Measurements from ENCODE around the gene ESPN.

DNA sequence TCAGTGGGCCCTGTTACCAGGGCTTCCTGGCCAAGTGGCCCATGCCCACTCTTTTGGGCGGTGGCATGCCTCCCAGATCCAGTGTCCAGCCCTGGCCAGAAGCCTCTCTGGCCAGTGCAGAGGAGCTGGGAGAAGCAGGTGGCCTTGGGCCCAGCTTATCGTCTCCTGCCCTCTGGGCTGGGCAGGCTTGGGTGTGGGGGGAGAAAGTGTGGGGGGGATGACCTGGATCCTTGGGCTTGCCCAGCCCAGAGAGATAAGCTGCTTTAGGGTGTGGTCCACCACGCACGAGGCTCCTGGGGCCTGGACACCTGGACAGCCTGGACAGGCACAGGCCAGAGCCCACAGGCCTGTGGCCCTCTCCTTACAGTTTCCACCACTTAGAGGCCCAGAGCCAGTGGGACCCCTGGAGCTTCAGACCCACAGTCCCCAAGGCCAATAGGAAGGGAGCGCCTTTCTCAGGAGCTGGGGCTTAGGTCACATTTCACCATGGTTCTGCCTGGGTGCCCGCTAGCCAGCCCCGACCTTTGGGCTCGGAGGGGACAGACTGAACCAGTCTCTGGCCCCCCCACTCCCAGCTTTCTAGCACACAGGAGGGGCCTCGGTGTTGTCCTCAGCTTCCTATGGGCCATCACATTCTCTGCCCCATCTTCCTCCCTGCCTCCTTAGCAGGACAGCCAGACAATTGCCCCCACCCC is 1.8 kb downstream of the ESPN start:
- TF ChIP-seq TAF1 (IDR thresholded peaks at IDR 0.05; ENCODE audit: low read depth, low read length), result no peak
- TF ChIP-seq SPI1 (IDR thresholded peaks at IDR 0.05; ENCODE audit: low read depth, low read length), result no peak
- TF ChIP-seq POLR2A (IDR thresholded peaks at IDR 0.05; ENCODE audit: low read depth, low read length), result no peak
- no peak for TF ChIP-seq POLR2AphosphoS5 (IDR thresholded peaks at IDR 0.05; ENCODE audit: low read depth, low read length)

Measured in GM12891 (cell line).